Mesothelial cell of epicardium (in vitro differentiated cells): ENCODE results near the gene WWC2. TPM values are rescaled to one million over a fixed set of nuclear protein-coding genes. Genes with fewer than 3 reads are reported as not detected.

ENCODE experiments used
- DNase-seq, 2 experiments: peaks; one replicate each; pipeline ENCODE4 v3.0.0; 2021; ENCODE audit warnings: low spot score in 2 of 2; ENCODE audit not compliant: unreplicated experiment in 2 of 2
- H3K27ac Mint-ChIP-seq: 2 replicates; pipeline ENCODE4 v1.8.0; 2021; ENCODE audit warnings: mixed read lengths
- H3K27me3 Mint-ChIP-seq: 2 replicates; pipeline ENCODE4 v1.8.0; 2021; ENCODE audit warnings: low read depth, mixed read lengths
- H3K36me3 Mint-ChIP-seq: 2 replicates; pipeline ENCODE4 v1.8.0; 2021; ENCODE audit warnings: mixed read lengths
- H3K4me1 Mint-ChIP-seq: 2 replicates; pipeline ENCODE4 v1.8.0; 2021; ENCODE audit warnings: mixed read lengths
- H3K4me3 Mint-ChIP-seq: 2 replicates; pipeline ENCODE4 v1.8.0; 2021; ENCODE audit warnings: mild to moderate bottlenecking, moderate library complexity, mixed read lengths
- H3K9me3 Mint-ChIP-seq: 2 replicates; pipeline ENCODE4 v1.8.0; 2021; ENCODE audit warnings: mixed read lengths
- CTCF ChIP-seq: fragments of 200-600 bp; sonication (generic); IDR thresholded peaks from one replicate; pipeline ENCODE4 v1.5.0; 2021; ENCODE audit warnings: antibody characterized with exemption; ENCODE audit not compliant: unreplicated experiment
- total RNA-seq: library from RNA; stranded (reverse); gene quantifications from 3 replicates; pipeline ENCODE4 v1.2.1, GENCODE V29; 2021

WWC2 gene
- total RNA-seq, 1 donor from 2014 or later = 64.1 TPM

GRCh38 chr4:183155450-183156184, 56.6 kb downstream of the WWC2 start:
- H3K36me3 Mint-ChIP-seq = peaks cover 4% of the 10 kb centered on the region
- H3K27me3 Mint-ChIP-seq = no peaks in the 10 kb centered on the region
- peak overlapping the region; percentile 72 for H3K27ac Mint-ChIP-seq
- H3K4me3 Mint-ChIP-seq = no peak overlapping the region
- no peak for TF ChIP-seq CTCF
- no peak for DNase-seq
- peaks cover 13% of the 10 kb centered on the region for H3K4me1 Mint-ChIP-seq
- H3K9me3 Mint-ChIP-seq = no peaks in the 10 kb centered on the region

- H3K36me3 Mint-ChIP-seq = peaks cover 4% of the 10 kb centered on the region
- no peak for TF ChIP-seq CTCF
- H3K4me3 Mint-ChIP-seq = no peak overlapping the region
- H3K27ac Mint-ChIP-seq = no peak overlapping the region
- no peaks in the 10 kb centered on the region for H3K9me3 Mint-ChIP-seq
- no peak for DNase-seq
- no peaks in the 10 kb centered on the region for H3K27me3 Mint-ChIP-seq
- H3K4me1 Mint-ChIP-seq = peaks cover 17% of the 10 kb centered on the region
These were observed 58.2 kb downstream of the WWC2 start for GRCh38 chr4:183157215-183157614.

GRCh38 chr4:183158062-183158461, 59.0 kb downstream of the WWC2 start:
- DNase-seq = no peak
- Mint-ChIP-seq H3K4me3 (no peak overlapping the region), H3K4me1 (peaks cover 24% of the 10 kb centered on the region), H3K27ac (no peak overlapping the region), H3K9me3 (no peaks in the 10 kb centered on the region), H3K27me3 (no peaks in the 10 kb centered on the region), H3K36me3 (peaks cover 4% of the 10 kb centered on the region)
- no peak for TF ChIP-seq CTCF

GRCh38 chr4:183161630-183162029, 62.6 kb downstream of the WWC2 start:
- Mint-ChIP-seq H3K4me1 (peaks cover 40% of the 10 kb centered on the region), H3K27me3 (no peaks in the 10 kb centered on the region), H3K4me3 (no peak overlapping the region), H3K36me3 (peaks cover 2% of the 10 kb centered on the region), H3K9me3 (no peaks in the 10 kb centered on the region), H3K27ac (no peak overlapping the region)
- DNase-seq = no peak
- TF ChIP-seq CTCF = no peak

- Mint-ChIP-seq H3K27ac (peak overlapping the region; percentile 43), H3K9me3 (peaks cover 7% of the 10 kb centered on the region), H3K4me1 (peaks cover 43% of the 10 kb centered on the region), H3K4me3 (no peak overlapping the region), H3K36me3 (peaks cover 3% of the 10 kb centered on the region), H3K27me3 (no peaks in the 10 kb centered on the region)
- no peak for DNase-seq
- no peak for TF ChIP-seq CTCF
These were observed 64.1 kb downstream of the WWC2 start for GRCh38 chr4:183163135-183163534.
